ENCODE data around the gene FMNL2.

Gene FMNL2

DNA sequence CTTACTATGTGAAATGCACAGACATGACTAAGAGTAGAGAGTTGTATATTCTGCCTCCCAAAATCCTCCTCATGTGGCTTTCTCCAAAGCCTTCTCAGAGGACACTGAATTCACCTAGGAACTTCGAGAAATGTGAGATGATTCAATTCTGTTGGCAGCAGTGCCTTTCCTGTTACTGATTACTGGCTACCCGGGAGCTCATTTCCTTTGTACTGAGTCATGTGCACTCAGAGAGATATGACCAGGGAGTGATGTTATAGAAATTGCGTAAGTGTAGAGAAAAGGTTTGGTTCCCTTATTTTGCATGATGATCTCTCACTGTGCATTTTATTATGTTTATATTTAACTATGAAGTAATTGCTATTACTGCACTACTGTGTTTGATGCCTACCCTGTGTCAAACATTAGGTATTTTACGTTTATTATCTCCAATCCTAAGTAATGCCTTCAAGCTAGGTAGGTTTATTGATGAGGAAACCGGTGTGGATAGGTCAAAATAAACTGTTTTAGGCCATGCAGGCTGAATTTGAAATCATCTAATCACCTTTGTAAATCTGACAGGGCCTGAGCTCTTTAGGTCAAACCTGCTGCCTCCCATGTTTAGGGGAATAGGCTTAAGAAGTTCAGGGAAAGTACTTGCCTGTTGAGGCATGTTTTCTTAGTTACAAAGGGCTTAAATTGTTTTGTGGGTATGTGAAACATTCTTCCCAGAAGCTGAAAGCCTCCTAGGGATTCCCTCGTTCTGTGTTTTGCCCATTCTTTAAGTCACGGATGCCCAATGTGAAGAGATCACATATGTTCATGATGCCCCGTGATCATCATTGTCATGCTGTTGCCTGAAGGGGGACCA, 86.8 kb downstream of the FMNL2 start:
- Histone ChIP-seq H3K4me1 (peaks cover 48 to 100% (median 99%) of the 10 kb centered on the region in 10 experiments), H3K4me3 (peak overlapping the region in 5 of 10 experiments; percentile 17 to 43 (median 27); a peak in 8 of 20 replicates), H4K20me1 (peaks cover 0 to 75% (median 0%) of the 10 kb centered on the region in 11 experiments; a peak in 8 of 22 replicates), H3K9ac (peak overlapping the region; percentile 23 to 84 (median 75)), H3K27ac (peak overlapping the region; percentile 69 to 95 (median 89)), H3K36me3 (peaks cover 0 to 59% (median 32%) of the 10 kb centered on the region in 11 experiments; a peak in 15 of 22 replicates), H3K4me2 (peak overlapping the region; percentile 28 to 95 (median 80); a peak in 21 of 22 replicates), H3K9me3 (replicated peaks in 1 of 11) (peaks cover 0 to 22% (median 3%) of the 10 kb centered on the region in 11 experiments; a peak in 7 of 22 replicates), H3K27me3 (no peaks in the 10 kb centered on the region)
- TF ChIP-seq Cebpa-rat (IDR thresholded peaks at IDR 0.05), result peak in 10 of 11 experiments; percentile 42 to 97 (median 86); a peak in 17 of 22 replicates

DNA sequence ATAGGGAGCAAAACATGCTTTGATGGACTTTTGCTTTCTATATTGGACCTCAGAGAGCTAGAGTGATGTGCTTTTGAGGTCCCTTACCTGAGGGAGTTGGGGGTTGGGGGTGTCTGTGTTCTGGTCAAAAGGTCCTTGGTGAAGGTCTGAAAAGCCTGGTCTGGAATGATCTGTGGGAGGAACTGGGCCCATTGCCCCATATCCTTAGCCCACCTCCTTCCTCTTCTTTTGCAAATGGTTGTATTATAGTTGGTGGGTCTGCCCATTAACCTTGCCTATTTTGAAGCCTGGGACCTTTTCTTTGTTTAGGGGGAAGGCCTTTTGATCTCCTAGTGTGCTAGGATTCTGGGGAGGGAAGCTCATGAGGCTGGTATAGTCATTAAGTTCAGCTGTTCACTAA, 88.7 kb downstream of the FMNL2 start:
- TF ChIP-seq Cebpa-rat (IDR thresholded peaks at IDR 0.05), result no peak
- peak overlapping the region; percentile 12 to 95 (median 89); a peak in 19 of 22 replicates for H3K27ac ChIP-seq
- H3K4me2 ChIP-seq, result peak overlapping the region in 9 of 11 experiments; percentile 15 to 95 (median 68); a peak in 15 of 22 replicates
- H4K20me1 ChIP-seq, result peaks cover 0 to 74% (median 0%) of the 10 kb centered on the region in 11 experiments; a peak in 4 of 22 replicates
- H3K27me3 ChIP-seq, result no peaks in the 10 kb centered on the region
- peak overlapping the region in 4 of 11 experiments; percentile 2 to 21 (median 9); a peak in 4 of 22 replicates for H3K9ac ChIP-seq
- H3K4me1 ChIP-seq, result peaks cover 60 to 100% (median 99%) of the 10 kb centered on the region in 10 experiments
- H3K4me3 ChIP-seq, result peak overlapping the region in 1 of 10 experiments; percentile 26; a peak in 1 of 20 replicates
- peaks cover 0 to 46% (median 25%) of the 10 kb centered on the region in 11 experiments; a peak in 15 of 22 replicates for H3K36me3 ChIP-seq
- peaks cover 0 to 22% (median 3%) of the 10 kb centered on the region in 11 experiments; a peak in 7 of 22 replicates for H3K9me3 ChIP-seq (replicated peaks in 1 of 11)

DNA sequence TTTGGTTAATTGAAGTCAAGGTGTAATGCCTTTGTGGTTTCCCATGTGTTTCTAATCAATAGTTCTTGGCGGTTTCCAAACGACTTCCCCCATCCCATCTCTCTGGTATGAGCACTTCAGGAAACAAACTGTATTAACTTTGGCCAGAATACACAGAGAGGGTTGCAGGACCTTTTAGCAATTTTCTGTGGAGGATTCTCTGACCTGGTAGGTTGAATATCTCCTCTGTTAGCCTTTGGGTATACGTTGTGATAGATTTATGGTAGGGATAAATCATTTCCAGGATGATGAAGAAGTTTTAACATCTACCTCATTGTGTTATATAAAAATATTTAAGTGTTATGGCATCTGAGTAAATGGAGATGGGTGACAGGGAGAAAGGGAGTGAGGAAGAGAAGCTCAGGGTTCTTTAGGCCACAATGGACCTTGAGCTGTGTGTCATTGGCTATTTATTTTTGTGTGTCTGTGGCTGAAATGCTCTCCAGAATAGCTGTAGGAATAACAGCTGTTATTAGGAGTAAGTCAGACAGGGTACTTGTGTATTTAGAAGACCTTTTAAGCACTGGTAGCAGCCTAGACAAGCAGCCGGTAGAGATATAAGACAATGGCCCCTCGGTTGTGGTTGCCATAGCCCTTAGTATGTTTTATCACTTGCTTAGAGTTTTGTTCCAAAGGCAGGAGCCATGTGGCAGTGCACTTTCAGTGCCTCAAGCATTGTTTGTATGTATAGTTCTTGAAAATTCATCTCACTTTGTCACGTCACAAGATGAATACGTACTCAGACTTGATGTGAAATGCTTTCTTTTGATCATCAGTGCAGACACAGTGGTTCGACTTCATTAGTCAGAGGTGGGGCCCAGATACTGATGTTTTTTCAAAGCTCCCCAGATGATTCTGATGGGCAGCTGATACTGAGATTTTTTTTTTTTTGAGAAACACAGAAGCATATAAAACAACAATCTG, 91.1 kb downstream of the FMNL2 start:
- peak overlapping the region; percentile 17 to 64 (median 46); a peak in 17 of 22 replicates for H3K9ac ChIP-seq
- H3K27ac ChIP-seq, result peak overlapping the region; percentile 59 to 96 (median 90)
- peaks cover 0 to 22% (median 3%) of the 10 kb centered on the region in 11 experiments; a peak in 7 of 22 replicates for H3K9me3 ChIP-seq (replicated peaks in 1 of 11)
- H3K27me3 ChIP-seq, result no peaks in the 10 kb centered on the region
- TF ChIP-seq Cebpa-rat (IDR thresholded peaks at IDR 0.05), result no peak
- H3K36me3 ChIP-seq, result peaks cover 0 to 42% (median 12%) of the 10 kb centered on the region in 11 experiments; a peak in 14 of 22 replicates
- H4K20me1 ChIP-seq, result peaks cover 0 to 72% (median 0%) of the 10 kb centered on the region in 11 experiments; a peak in 4 of 22 replicates
- peaks cover 73 to 100% (median 99%) of the 10 kb centered on the region in 10 experiments for H3K4me1 ChIP-seq
- H3K4me2 ChIP-seq, result peak overlapping the region; percentile 68 to 95 (median 76)
- no peak overlapping the region for H3K4me3 ChIP-seq

DNA sequence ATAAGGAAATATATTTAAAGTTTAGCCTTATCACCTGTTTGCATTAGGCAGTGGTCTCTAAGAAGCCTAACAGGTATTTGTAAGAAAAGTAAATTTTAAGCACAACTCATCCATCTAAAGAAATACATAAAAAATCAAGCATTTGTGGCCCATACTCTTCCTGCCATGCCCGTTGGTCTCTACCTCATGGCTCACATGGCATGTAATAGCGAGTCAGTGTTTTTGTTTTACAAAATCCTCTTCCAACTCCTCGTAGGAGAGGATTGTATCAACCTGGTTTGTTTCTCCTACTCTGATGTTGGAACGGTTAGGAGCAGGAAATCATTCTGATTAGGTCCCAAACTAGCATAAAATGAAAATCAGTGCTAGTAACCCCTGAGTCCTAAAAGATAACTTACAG, 91.8 kb downstream of the FMNL2 start:
- no peak for TF ChIP-seq Cebpa-rat (IDR thresholded peaks at IDR 0.05)
- peaks cover 0 to 22% (median 3%) of the 10 kb centered on the region in 11 experiments; a peak in 7 of 22 replicates for H3K9me3 ChIP-seq (replicated peaks in 1 of 11)
- H4K20me1 ChIP-seq, result peaks cover 0 to 68% (median 0%) of the 10 kb centered on the region in 11 experiments; a peak in 4 of 22 replicates
- H3K4me1 ChIP-seq, result peaks cover 75 to 100% (median 99%) of the 10 kb centered on the region in 10 experiments
- H3K36me3 ChIP-seq, result peaks cover 0 to 42% (median 12%) of the 10 kb centered on the region in 11 experiments; a peak in 14 of 22 replicates
- no peak overlapping the region for H3K4me3 ChIP-seq
- H3K4me2 ChIP-seq, result peak overlapping the region; percentile 68 to 95 (median 76)
- peak overlapping the region in 2 of 11 experiments; percentile 7 to 45; a peak in 6 of 22 replicates for H3K9ac ChIP-seq
- no peaks in the 10 kb centered on the region for H3K27me3 ChIP-seq
- peak overlapping the region; percentile 59 to 96 (median 90) for H3K27ac ChIP-seq

DNA sequence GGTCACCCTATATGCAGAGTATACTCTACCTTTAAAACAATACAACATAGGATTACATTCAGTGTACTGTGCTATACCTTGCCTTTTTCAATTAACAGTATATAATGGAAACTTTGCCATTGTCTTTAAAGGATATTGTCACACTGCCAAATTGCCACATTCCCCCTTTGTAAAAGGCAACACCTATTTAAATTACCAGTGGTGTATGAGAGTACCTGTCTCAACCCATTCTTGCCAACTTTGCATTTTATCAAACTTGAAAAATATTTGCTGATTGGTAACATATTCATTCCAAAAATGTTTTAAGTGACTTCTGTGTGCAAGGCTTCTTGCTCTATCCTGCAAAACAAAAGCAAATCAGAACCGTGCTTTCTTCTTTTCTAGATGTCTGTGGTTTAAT, 92.9 kb downstream of the FMNL2 start:
- Histone ChIP-seq H3K4me2 (peak overlapping the region; percentile 68 to 95 (median 82)), H3K4me3 (no peak overlapping the region), H3K36me3 (peaks cover 0 to 34% (median 12%) of the 10 kb centered on the region in 11 experiments; a peak in 13 of 22 replicates), H3K27ac (peak overlapping the region; percentile 4 to 96 (median 92); a peak in 21 of 22 replicates), H4K20me1 (peaks cover 0 to 63% (median 0%) of the 10 kb centered on the region in 11 experiments; a peak in 4 of 22 replicates), H3K9ac (peak overlapping the region in 6 of 11 experiments; percentile 2 to 31 (median 10); a peak in 7 of 22 replicates), H3K9me3 (replicated peaks in 1 of 11) (peaks cover 0 to 14% (median 0%) of the 10 kb centered on the region in 11 experiments; a peak in 7 of 22 replicates), H3K27me3 (no peaks in the 10 kb centered on the region), H3K4me1 (peaks cover 86 to 100% (median 99%) of the 10 kb centered on the region in 10 experiments)
- TF ChIP-seq Cebpa-rat (IDR thresholded peaks at IDR 0.05), result no peak

DNA sequence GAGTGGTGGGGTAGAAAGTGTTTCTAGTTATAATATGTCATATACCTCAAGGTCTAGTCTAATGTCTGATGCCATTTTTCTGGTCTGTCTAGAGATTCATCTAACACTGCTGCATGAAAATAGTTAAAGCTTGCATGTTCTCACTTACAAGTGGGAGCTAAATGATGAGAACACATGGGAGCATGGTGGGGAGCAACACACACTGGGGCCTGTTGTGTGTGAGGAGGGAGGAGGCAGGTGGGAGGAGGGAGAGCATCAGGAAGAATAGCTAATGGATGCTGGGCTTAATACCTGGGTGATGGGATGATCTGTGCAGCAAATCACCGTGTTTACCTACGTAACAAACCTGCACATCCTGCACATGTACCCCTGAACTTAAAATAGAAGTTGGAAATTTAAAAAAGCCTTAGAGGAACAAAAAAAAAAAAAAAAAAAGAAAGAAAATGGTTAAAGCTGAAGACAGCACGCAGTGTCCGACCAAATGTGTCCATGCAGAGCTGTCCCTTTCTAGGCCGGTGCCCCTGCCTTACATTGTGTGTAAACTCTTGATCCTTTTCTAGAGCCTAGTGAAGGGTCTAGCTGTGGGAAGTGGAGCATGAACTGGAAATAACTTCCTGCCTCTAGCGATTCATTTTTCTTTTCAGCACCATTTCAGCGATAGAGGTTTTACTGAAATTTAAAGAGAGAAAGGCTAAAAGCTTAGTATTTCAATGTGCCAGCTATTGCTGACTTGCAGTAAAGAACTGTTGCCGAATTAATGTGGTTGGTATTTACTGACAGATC, 94.0 kb downstream of the FMNL2 start:
- TF ChIP-seq Cebpa-rat (IDR thresholded peaks at IDR 0.05), result no peak
- Histone ChIP-seq H3K4me3 (peak overlapping the region in 8 of 10 experiments; percentile 1 to 27 (median 15); a peak in 9 of 20 replicates), H3K4me2 (peak overlapping the region; percentile 68 to 95 (median 82)), H3K27ac (peak overlapping the region; percentile 31 to 96 (median 92)), H4K20me1 (peaks cover 0 to 54% (median 0%) of the 10 kb centered on the region in 11 experiments; a peak in 4 of 22 replicates), H3K4me1 (peaks cover 97 to 100% (median 100%) of the 10 kb centered on the region in 10 experiments), H3K27me3 (no peaks in the 10 kb centered on the region), H3K9me3 (replicated peaks in 1 of 11) (peaks cover 0 to 6% (median 0%) of the 10 kb centered on the region in 11 experiments; a peak in 4 of 22 replicates), H3K36me3 (peaks cover 0 to 36% (median 6%) of the 10 kb centered on the region in 11 experiments; a peak in 11 of 22 replicates), H3K9ac (peak overlapping the region; percentile 60 to 82 (median 69))

DNA sequence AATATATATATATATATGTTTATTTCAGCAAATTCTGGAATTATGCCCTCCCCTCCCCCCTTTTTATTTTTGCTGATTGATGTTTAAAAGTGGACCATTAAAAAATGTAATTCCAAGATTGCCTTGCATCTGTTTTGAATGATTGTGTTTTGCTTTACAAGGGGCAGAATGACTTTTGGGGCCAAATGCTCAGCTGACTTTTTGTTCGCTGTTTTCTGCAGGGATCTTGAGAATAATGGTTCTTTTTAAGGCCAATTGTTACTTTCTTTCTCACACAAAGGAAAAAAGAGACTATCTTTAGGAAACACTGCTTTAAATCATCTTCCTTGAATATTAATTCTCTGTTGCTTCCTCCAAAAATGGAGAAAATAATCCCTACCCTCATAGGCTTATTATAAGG, 95.9 kb downstream of the FMNL2 start:
- H3K27me3 ChIP-seq, result no peaks in the 10 kb centered on the region
- peak overlapping the region; percentile 68 to 95 (median 82) for H3K4me2 ChIP-seq
- H4K20me1 ChIP-seq, result peaks cover 0 to 47% (median 0%) of the 10 kb centered on the region in 11 experiments; a peak in 4 of 22 replicates
- no peak for TF ChIP-seq Cebpa-rat (IDR thresholded peaks at IDR 0.05)
- H3K4me1 ChIP-seq, result peaks cover 88 to 100% (median 100%) of the 10 kb centered on the region in 10 experiments
- peaks cover 0 to 40% (median 2%) of the 10 kb centered on the region in 11 experiments; a peak in 11 of 22 replicates for H3K36me3 ChIP-seq
- H3K27ac ChIP-seq, result peak overlapping the region; percentile 85 to 96 (median 92)
- peaks cover 0 to 5% (median 0%) of the 10 kb centered on the region in 11 experiments; a peak in 1 of 22 replicates for H3K9me3 ChIP-seq (replicated peaks in 1 of 11)
- H3K9ac ChIP-seq, result peak overlapping the region; percentile 72 to 82 (median 77); a peak in 16 of 22 replicates
- H3K4me3 ChIP-seq, result no peak overlapping the region
